Endodermal cell (in vitro differentiated cells): ENCODE data around the gene ZC3H7A. TPM values are rescaled to one million over a fixed set of nuclear protein-coding genes. Genes with fewer than 3 reads are reported as not detected.

ENCODE experiments used
- DNase-seq: peaks from one replicate; pipeline ENCODE4 v3.0.0-alpha.2; 2017
- H3K27ac ChIP-seq: 2 replicates; pipeline ENCODE4 v1.5.1; 2013; ENCODE audit warnings: mild to moderate bottlenecking, low read depth, low read length, moderate library complexity
- H3K27me3 ChIP-seq: 2 replicates; pipeline ENCODE4 v1.6.1; 2013; ENCODE audit warnings: mild to moderate bottlenecking, low read length, moderate library complexity; ENCODE audit not compliant: insufficient read depth, control insufficient read depth, poor library complexity, severe bottlenecking
- H3K36me3 ChIP-seq: 2 replicates; pipeline ENCODE4 v1.7.0; 2013; ENCODE audit warnings: mild to moderate bottlenecking, low read length, moderate library complexity; ENCODE audit not compliant: control insufficient read depth, insufficient read depth
- H3K4me1 ChIP-seq: one replicate; pipeline ENCODE4 v1.7.0; 2013; ENCODE audit warnings: low read length; ENCODE audit not compliant: control insufficient read depth, insufficient read depth
- H3K4me3 ChIP-seq: 2 replicates; pipeline ENCODE4 v1.5.1; 2013; ENCODE audit warnings: mild to moderate bottlenecking, low read length, moderate library complexity
- H3K9ac ChIP-seq: 2 replicates; pipeline ENCODE4 v1.6.1; 2013; ENCODE audit warnings: mild to moderate bottlenecking, low read length, moderate library complexity; ENCODE audit not compliant: poor library complexity, severe bottlenecking; ENCODE audit errors: extremely low read depth
- H3K9me3 ChIP-seq: 2 replicates; pipeline ENCODE4 v1.6.1; 2013; ENCODE audit warnings: mild to moderate bottlenecking, low read length, moderate library complexity; ENCODE audit not compliant: control insufficient read depth
- H3K27ac Mint-ChIP-seq: 2 replicates; pipeline ENCODE4 v1.8.0; 2020; ENCODE audit warnings: mixed read lengths
- H3K27me3 Mint-ChIP-seq: 2 replicates; pipeline ENCODE4 v1.8.0; 2021; ENCODE audit warnings: mild to moderate bottlenecking, mixed read lengths; ENCODE audit not compliant: insufficient read depth
- H3K36me3 Mint-ChIP-seq: 2 replicates; pipeline ENCODE4 v1.8.0; 2020; ENCODE audit warnings: low read depth, mixed read lengths
- H3K4me1 Mint-ChIP-seq: 2 replicates; pipeline ENCODE4 v1.8.0; 2020; ENCODE audit warnings: mixed read lengths
- H3K4me3 Mint-ChIP-seq: 2 replicates; pipeline ENCODE4 v1.8.0; 2020; ENCODE audit warnings: mild to moderate bottlenecking, moderate library complexity, mixed read lengths
- H3K9me3 Mint-ChIP-seq: 2 replicates; pipeline ENCODE4 v1.8.0; 2020; ENCODE audit warnings: mild to moderate bottlenecking, mixed read lengths
- WGBS, 2 experiments: methylation state at CpG; one replicate each; pipeline versions ENCODE4 v1.1.5 to v1.1.7; 2013; ENCODE audit warnings: missing lambda C conversion rate in 2 of 2, mixed read lengths in 1 of 2; ENCODE audit not compliant: insufficient coverage in 1 of 2, insufficient read length in 1 of 2; 5-methylcytosine and 5-hydroxymethylcytosine counted together
- total RNA-seq, 2 donors: library from RNA; stranded (reverse); fragmentation: NEBNext Ultra II Directional in 1 of 2; extraction: Animal tissue kit (Norgen Biotek cat#: 25700) in 1 of 2; gene quantifications; 2 replicates in 1 of 2; 3 replicates in 1 of 2; pipeline ENCODE4 v1.2.1, GENCODE V29; 2021
- TF ChIP-seq, protein P1 (sequence below): fragments of 200-600 bp; sonication (generic); conservative IDR thresholded peaks from 2 replicates; pipeline ENCODE4 v1.5.0; 2021; ENCODE audit warnings: antibody characterized with exemption, mild to moderate bottlenecking

Gene ZC3H7A
- total RNA-seq, 2 donors from 2014 or later, result 37.7 to 38.5 TPM

DNA sequence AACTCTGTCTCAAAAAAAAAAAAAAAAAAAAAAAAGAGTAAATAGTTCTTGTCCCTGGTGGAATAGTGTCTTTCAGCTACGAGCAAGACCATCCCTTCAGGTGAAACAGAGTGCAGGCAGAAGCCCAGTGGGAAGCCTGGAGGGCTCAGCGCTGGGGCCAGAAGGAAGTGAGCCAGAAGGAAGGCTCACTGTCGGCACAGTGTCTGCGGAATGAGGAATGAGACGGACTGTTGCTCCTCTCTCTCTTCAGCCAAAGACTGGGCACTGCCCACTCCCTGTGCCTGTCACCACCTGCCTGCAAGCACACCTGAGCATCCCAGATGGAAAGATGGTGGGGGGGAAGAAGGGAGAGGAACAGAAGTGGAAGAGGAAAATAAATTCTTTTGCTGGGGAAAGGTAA is 46.8 kb upstream of the ZC3H7A start:
- no peaks in the 10 kb centered on the region for H3K27me3 Mint-ChIP-seq
- Histone ChIP-seq H3K9ac (no peak overlapping the region), H3K9me3 (no peaks in the 10 kb centered on the region), H3K4me1 (no peaks in the 10 kb centered on the region), H3K4me3 (no peak overlapping the region), H3K27ac (no peak overlapping the region), H3K36me3 (peaks cover 90% of the 10 kb centered on the region), H3K27me3 (no peaks in the 10 kb centered on the region)
- TF ChIP-seq, protein P1, sequence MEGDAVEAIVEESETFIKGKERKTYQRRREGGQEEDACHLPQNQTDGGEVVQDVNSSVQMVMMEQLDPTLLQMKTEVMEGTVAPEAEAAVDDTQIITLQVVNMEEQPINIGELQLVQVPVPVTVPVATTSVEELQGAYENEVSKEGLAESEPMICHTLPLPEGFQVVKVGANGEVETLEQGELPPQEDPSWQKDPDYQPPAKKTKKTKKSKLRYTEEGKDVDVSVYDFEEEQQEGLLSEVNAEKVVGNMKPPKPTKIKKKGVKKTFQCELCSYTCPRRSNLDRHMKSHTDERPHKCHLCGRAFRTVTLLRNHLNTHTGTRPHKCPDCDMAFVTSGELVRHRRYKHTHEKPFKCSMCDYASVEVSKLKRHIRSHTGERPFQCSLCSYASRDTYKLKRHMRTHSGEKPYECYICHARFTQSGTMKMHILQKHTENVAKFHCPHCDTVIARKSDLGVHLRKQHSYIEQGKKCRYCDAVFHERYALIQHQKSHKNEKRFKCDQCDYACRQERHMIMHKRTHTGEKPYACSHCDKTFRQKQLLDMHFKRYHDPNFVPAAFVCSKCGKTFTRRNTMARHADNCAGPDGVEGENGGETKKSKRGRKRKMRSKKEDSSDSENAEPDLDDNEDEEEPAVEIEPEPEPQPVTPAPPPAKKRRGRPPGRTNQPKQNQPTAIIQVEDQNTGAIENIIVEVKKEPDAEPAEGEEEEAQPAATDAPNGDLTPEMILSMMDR, result no peak
- 95 to 100% methylated on average over 4 to 5 of the region's 5 CpGs for WGBS, 2 experiments
- no peaks in the 10 kb centered on the region for H3K4me1 Mint-ChIP-seq
- H3K36me3 Mint-ChIP-seq, result peaks cover 83% of the 10 kb centered on the region
- no peak overlapping the region for H3K27ac Mint-ChIP-seq
- H3K4me3 Mint-ChIP-seq, result no peak overlapping the region
- no peak for DNase-seq
- no peaks in the 10 kb centered on the region for H3K9me3 Mint-ChIP-seq

DNA sequence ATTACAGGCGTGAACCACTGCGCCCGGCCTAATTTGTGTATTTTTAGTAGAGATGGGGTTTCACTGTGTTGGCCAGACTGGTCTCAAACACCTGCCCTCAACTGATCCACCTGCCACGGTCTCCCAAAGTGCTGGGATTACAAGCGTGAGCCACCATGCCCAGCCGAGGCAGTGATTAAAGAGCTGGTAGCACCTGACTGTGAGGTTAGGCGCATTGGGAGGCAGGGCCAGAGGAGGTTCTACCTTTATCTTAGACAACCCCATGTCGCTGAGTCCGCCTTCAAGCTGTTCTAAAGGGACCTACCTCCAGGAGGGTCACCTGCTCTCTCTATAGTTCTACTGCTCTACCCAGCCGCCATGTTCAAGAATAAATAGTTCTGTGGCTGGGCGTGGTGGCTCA is 46.1 kb upstream of the ZC3H7A start:
- Histone ChIP-seq H3K27me3 (no peaks in the 10 kb centered on the region), H3K36me3 (peaks cover 90% of the 10 kb centered on the region), H3K27ac (no peak overlapping the region), H3K4me3 (no peak overlapping the region), H3K9me3 (no peaks in the 10 kb centered on the region), H3K4me1 (no peaks in the 10 kb centered on the region), H3K9ac (no peak overlapping the region)
- H3K4me1 Mint-ChIP-seq, result no peaks in the 10 kb centered on the region
- no peak for DNase-seq
- peaks cover 84% of the 10 kb centered on the region for H3K36me3 Mint-ChIP-seq
- H3K4me3 Mint-ChIP-seq, result no peak overlapping the region
- no peak overlapping the region for H3K27ac Mint-ChIP-seq
- no peaks in the 10 kb centered on the region for H3K27me3 Mint-ChIP-seq
- no peaks in the 10 kb centered on the region for H3K9me3 Mint-ChIP-seq
- TF ChIP-seq, protein P1, result no peak
- WGBS, 2 experiments, result 94 to 97% methylated on average over 10 to 11 of the region's 11 CpGs

DNA sequence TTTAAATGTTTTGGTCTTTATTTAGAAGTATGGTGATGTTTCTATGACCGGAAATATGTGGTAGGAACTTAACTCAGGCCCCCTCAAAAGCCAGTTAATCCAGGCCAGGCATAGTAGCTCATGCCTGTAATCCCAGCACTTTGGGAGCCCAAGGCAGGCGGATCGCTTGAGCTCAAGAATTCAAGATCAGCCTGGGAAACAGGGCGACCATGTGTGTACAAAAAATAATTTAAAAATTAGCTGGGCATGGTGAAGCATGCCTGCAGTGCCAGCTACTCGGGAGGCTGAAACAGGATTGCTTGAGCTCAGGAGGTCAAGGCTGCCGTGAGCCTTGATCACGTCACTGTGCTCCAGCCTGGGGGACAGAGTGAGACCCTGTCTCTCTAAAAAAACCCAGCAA is 44.0 kb upstream of the ZC3H7A start:
- Histone ChIP-seq H3K27me3 (no peaks in the 10 kb centered on the region), H3K9ac (no peak overlapping the region), H3K9me3 (no peaks in the 10 kb centered on the region), H3K27ac (no peak overlapping the region), H3K4me3 (no peak overlapping the region), H3K4me1 (no peaks in the 10 kb centered on the region), H3K36me3 (peaks cover 90% of the 10 kb centered on the region)
- Mint-ChIP-seq H3K4me3 (no peak overlapping the region), H3K27ac (no peak overlapping the region), H3K4me1 (peaks cover 10% of the 10 kb centered on the region), H3K36me3 (peaks cover 86% of the 10 kb centered on the region), H3K27me3 (no peaks in the 10 kb centered on the region), H3K9me3 (no peaks in the 10 kb centered on the region)
- 93 to 96% methylated on average over 7 of the region's 7 CpGs for WGBS, 2 experiments
- DNase-seq, result no peak
- TF ChIP-seq, protein P1, result no peak
